HG02623 (cell line): ENCODE measurements around the gene CABYR.
"Not testable (repeated sequence)": the region's sequence is repeated elsewhere in the genome, so short reads cannot be mapped to it uniquely, and the experiment has no call there.

Experiments used
- ATAC-seq: cut with Tn5 transposase; IDR thresholded peaks from one replicate; pipeline ENCODE4 v1.9.1; 2021; ENCODE audit warnings: moderate library complexity; ENCODE audit not compliant: unreplicated experiment

The CABYR gene

DNA sequence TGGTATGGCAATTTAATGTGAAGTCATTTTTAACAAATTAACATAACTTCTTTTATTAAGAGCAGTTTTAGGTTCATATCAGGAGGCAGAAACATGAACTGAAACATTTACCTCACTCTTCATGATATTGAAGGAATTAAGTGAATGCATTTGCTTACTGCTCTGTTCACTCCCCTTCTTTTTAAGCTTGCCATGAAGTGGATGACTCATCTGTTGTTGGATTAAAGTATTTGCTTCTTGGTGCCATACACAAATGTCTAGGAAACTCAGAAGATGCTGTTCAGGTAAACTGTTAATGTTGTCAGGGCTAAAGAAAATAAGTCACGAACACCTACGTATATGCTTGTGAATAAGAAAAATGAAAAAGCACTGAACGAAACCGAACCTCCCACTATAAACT is 10.2 kb upstream of the CABYR start:
- no peak for ATAC-seq

DNA sequence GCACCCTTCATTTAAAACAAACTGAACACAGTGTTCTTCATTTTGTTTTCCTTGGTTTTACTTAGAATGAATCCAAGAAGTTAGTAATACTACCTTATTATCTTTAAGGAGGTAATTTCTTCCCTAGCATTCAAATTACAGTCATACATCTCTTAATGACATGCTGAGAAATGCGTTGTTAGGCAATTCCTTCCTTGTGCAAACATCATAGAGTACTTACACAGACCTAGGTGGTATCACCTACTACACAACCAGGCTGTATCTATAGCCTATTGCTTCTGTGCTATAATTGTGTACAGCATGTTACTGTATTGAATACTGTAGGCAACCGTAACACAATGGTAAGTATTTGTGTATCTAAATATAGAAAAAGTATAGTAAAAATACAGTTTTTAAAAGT is 8.4 kb upstream of the CABYR start:
- no peak for ATAC-seq

DNA sequence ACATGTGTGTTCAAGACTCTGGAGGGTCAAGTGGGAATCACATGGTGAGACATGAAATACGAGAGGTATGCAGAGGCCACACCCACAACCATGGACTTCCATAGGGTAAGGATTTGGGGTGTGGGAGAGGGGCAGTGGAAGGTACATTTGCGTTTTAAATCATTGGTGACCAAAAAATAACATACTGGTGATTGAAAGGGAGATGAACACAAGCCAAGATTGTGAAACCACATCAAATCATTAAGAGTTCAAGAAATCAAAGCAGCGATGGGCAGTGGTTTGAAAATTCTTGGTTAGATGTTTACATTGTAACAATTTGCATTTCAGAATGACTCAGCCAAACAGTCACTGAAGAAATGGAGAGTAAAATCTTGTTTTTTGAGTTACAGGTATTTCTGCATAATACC is 1.9 kb upstream of the CABYR start:
- ATAC-seq, result no peak

DNA sequence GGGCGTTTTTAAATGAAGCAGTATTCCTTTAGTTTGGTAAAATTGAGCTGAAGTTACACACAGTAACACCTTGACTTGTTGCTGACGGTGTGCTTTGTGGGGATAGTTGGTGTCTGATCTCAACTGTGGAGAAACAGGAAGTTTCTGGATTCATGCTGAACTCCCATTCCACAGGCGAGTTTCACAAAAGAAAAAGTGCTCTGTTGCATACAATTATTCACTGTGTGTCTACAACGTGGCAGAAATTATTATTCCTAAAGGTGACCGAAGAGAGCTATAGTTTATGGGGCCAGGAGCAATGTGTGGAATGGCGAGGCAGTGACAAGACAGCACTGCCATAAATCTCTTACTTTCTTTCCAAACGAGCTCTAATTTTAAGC is 463 bp upstream of the CABYR start:
- ATAC-seq, result no peak

DNA sequence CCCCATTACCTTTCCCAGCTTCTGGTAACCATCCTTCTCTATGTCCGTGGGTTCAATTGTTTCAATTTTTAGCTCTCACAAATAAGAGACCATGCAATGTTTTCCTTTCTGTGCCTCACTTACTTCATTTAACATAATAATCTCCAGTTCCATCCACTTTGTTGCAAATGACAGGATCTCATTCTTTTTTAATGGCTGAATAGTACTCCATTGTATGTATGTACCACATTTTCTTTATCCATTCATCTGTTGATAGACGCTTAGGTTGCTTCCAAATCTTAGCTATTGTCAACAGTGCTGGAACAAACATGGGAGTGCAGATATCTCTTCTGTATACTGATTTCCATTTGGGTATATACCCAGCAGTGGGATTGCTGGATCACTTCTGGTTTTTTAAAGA is 1.8 kb downstream of the CABYR start:
- ATAC-seq, result no peak

DNA sequence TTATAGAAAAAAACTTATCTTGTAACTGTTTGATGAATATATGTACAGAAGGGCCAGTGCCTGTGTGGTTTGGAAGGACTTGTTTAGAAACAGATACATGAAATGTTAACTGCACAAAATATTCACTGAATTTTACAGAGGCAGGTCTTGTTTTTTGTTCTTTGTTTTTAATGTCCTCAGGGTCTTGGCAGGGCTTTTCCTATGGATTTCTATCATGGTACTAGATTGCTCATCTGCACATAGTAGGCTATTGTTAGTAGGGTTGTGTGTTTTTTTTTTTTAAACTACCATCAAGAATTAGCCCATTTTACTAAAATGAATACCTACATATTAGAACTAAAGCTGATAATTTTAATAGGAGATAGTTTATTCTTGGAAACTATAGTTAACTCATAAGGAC is 3.5 kb downstream of the CABYR start:
- no peak for ATAC-seq

DNA sequence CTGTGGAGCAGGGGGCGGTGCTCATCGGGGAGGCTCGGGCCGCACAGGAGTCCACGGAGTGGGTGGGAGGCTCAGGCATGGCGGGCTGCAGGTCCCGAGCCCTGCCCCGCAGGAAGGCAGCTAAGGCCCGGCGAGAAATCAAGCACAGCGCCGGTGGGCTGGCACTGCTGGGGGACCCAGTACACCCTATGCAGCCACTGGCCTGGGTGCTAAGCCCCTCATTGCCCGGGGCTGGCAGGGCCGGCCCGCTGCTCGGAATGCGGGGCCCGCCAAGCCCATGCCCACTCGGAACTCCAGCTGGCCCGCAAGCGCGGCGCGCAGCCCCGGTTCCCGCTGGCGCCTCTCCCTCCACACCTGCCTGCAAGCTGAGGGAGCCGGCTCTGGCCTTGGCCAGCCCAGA is 10.7 kb downstream of the CABYR start:
- ATAC-seq, result not testable (repeated sequence)

DNA sequence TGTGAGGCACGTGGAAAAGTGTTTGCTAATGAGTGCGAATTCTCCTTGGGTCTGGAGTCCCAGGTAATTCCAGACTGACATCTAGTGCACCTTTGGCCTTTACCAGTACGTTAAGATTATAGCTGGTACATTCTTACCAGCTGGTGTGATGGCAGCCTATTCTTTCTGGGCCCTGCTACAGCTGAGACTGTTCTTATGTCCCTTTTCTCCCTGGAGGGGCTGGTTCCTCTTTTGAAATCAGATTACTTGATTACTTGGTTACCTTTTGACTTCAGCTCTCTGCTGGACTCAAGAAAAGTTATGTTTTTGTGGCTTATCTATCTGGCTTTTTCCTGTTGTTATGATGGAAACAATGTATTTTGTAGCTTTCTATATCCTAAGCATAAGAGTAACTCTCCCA is 14.5 kb downstream of the CABYR start:
- no peak for ATAC-seq

DNA sequence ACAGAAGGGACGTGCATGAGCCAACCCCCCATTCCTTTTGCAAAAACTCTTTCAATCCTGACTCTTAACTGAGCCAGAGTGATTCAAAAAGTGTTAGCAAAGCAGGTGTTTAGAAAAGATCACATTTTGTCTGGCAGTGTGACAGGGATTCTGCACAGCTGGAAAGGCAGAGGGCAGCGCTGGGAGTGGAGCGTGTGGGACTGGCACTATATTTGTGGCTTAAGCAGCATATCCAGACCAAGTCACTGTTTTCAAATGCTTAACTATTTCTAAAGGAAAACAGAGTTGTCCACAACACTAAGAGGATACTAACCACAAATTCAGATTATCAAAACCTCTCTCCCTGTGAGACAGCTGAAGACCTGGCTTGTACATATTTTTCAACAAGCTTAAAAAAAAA is 19.0 kb downstream of the CABYR start:
- ATAC-seq, result no peak

DNA sequence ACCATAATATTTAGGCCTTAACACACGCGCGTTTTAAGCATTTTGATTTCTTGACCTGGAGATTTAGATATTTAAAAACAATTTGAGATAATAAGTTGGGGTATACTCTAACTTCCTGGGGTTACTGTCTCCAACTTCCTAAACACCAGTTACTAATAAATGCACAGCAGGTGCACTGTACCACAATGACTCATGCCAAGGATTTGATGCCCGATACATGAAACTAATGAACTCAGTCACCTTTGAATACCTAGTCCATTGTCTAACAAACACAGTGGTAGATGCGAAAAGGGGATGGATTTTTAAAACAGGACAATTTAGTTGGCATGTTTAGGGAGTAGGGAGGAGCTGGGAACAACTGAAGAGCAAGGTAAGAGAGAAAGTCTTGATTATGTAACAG is 21.2 kb downstream of the CABYR start:
- no peak for ATAC-seq

DNA sequence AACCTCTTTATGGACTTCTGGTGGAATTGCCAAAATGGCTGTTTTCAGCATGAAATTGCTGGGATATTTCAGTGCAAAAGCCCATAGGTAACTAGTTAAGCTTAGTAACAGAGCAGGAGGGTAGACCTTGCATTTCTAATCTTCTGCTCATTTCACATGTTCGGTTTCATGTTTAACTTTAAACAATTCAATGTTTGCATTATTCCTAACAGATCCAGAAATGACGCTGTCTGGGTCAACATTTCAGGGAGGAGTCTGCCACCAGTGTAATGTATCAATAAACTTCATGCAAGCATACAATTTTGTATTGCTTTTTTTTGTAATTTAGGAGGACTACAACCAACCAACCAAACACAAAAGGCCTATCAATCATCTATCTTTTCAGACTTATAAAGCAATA is 22.4 kb downstream of the CABYR start:
- ATAC-seq, result no peak

DNA sequence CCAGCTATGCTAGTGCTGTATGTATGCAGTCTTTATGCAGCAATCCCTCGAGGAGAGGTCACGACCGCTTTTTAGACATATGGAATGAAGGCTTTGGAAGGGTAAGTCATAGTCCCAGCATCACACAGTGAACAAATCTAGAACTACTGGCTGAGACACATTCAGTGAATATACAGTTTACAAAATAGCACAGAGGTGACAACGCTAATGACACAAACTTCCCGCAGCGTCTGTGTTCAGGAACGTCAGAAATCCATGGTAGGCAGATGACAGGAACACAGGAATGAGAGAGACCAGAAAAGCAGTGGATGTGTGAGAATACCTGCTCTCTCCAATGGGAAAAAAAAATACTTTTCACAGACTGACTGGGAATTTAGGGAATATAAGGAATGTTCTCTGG is 29.6 kb downstream of the CABYR start:
- ATAC-seq, result no peak

DNA sequence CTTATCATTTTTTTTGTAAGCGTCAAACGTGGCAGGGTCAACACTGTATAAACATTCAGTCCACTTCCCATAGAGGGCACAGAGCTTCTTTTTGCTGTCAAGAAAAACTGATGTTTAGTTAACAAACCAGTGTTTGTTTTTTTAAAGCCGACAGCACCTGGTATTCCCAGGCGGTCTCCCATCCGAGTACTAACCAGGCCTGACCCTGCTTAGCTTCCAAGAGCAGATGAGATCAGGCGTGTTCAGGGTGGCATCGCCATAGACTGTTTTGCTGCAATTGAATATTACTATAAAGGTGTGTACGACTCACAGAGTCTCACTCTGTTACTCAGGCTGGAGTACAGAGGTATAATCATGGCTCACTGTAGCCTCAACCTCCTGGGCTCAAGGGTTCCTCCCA is 31.5 kb downstream of the CABYR start:
- no peak for ATAC-seq

DNA sequence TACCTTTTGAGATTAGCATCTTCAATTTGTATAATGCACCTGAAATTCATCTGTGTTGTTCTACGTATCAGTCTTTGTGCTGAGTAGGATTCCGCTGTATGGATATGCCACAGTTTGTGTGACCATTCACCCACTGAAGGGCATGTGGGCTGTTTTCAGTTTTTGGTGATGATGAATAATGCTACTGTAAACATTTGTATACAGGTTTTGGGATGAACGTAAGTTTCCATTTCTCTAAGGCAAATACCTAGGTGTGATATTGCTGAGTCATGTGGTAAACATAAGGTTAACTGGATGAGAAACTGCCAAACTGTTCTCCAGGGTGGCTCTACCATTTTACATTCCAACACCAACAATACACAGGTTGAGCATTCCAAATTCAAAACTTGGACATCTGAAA is 35.1 kb downstream of the CABYR start:
- ATAC-seq, result no peak

DNA sequence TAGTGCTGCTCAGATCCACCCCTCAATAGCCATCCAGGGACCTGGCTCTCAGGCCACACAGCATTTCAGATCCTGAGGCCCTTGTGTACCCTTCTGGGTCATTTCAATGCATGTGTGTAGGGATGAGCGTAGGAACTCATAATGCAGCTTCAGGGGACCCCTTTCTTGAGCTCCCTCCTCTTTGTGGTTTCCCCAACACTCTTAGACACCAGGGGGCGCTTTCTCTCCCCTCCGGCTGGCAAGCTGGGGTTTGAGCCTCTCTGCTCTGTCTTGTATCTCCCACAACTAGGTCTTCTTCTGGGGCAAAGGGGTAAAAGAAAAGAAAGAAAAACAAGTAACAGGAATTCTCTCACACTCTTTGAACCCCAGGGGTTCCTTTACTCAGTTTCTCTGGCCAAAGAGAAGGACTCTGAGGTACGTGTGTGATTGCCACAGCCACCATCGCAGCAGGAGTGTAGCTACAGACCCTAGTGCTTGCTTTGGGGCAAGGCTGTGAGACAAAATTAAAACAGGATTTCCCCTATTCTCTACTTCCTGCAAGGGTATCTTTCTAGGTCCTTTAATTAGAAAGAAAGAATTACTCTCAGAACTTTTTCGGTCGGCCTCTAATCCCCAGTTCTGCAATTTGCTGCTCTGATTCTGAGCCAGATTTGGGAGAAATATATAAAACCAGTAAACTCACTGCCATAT is 38.0 kb downstream of the CABYR start:
- peak; percentile 74 for ATAC-seq

DNA sequence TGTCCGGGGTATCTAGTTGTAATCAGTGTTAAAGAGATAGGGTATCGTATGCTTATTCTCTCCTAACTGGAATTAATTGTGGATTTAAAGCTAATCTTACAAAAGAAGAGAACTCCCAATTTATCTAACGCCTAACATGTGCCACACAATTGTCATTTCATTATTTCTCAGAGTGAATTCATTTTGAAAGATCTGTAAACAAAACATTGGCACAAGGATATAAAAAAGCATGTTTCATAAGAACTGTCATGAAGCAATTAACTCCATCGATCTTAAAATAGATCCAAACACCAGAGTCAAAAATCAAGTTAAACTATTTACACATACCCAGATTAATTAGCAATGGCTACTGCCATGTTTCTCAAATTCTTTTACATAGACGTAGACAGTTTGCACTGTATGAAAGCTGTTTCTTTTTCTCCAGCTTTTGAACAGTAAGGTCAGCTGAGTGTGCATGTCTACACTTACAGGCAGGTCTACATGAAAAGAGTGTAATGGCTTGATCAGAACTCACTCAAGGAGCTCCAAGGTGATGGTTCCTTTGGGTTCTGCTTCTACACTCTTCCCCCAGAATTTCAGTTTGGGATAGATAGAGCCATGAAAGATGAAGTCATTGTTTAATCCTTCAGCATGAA is 38.8 kb downstream of the CABYR start:
- no peak for ATAC-seq

DNA sequence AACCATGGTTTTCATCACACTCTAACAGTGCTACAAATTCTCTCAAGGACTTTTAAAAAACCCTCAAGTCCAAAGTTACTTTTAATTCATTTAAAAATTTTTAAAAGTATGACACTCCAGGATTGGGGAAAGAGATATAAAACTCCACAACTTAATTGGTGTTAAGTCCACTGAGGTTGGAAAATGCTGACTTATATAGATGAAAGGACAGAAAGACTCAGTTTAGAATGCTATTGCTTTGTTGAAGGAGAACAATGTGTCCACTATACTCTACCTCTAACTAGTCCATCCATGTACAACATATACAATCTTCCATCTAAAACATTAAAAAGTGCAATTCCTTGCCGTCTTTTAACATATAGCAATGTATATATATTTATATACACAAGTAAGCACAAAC is 41.2 kb downstream of the CABYR start:
- no peak for ATAC-seq

DNA sequence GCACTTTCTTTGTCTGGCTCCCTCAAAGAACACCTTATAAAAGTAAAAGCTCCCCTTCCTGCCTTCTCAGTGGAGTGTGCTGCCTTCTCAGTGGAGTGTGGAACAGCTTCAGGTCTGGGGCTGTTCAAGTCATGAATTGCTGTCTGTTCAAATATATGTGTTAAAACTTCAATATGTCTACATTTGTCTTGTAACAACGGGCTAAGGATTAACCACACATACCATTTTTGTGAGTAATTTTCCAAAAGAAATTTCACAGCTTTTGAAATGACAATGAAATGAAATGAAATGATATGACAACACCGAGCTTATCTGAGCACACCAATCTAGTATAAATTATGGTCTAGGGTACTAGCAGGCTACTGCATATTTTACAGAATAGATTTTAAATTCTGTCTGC is 42.9 kb downstream of the CABYR start:
- no peak for ATAC-seq

DNA sequence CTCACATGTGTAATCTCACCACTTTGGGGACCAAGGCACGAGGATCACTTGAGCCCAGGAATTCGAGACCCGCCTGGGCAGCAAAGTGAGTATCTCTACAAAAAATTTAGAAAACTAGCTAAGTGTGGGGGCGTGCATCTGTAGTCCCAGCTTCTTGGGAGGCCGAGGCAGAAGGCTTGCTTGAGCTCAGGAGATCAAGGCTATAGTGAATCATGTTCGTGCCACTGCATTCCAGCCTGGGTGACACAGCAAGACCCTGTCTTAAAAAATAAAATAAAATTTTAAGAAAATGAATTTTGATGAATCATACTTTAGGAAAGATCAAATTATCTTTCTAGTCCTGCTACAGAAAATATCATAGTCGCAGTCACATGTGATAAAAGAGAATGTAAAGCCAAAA is 46.9 kb downstream of the CABYR start:
- no peak for ATAC-seq

DNA sequence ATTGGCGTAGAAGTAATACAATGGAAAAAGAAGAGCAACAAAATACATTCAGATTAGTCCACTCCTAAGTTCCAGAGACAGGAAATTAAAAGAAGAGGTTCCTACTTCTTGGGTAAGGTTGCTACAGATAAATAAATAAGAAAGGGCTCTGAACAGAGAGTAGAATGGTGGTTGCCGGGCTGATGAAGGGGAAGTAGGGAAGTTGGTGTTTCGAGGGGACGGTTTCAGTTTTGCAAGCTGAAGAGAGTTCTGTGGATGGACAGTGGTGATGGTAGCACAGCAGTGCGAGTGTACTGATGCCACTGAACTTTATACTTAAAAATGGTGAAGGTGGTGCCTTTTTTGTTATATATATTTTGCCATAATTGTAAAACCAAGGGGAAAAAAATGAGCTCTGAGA is 48.2 kb downstream of the CABYR start:
- ATAC-seq, result no peak

DNA sequence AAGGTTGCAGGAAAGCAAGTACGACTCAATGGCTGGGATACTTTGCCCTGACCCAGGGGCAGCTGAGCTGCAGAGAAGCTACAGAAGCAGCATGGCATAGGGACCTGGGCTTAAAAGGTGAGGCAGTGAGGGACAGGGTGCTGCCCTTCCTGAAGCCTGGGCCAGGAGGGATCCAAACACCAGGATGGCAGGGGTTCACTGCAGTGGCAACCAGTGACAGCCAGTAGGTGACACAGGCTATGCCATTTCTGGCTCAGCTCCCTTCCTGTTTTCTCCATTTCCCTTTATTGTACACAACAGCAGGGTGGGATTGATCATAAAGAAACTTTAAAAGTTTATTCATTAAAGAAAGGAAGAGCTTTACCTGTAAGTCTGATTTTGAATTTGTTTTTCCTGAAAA is 48.8 kb downstream of the CABYR start:
- no peak for ATAC-seq

DNA sequence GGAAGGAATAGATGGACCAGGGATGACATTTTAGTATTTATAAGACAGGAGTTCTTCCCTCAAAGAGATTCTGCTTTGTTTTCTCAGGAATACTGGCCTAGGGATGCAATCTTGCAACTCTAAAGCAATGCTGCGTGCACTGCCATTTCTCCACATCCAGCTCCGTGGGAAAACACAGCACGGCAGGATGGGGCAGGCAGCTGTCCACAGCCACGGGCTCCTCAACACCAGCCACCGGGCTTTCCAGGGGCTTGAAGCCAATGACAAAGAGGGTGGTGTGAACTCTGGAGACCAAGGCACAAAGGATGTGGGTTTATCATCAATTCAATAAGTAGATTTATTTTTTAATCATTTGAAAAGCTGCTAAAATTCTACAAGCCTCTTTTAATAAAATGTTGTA is 49.3 kb downstream of the CABYR start:
- ATAC-seq, result no peak

DNA sequence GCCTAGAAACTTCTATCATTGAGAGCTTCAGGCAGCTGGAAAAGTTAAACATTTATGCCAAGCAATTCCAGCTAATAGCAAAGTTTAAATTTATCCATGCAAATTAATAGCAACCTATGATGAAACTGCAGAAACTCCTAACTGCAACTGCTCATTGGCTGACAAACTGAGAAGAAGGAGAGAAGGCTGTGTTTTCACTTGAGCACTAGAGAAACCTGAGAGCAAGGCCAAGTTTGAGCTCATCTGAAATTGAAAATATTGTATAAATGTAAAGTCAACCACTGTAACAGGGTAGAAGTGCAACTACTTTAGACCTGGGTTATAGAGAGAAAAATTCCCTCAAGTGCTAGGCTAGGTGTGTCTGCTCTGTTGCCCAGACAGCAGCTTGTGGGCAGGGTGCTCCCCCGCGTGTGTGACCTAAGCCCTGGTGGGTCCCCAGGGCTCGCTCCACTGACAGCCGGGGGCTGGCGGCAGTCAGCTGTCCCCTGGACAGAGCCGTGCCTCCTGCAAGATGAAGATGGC is 50.2 kb downstream of the CABYR start:
- peak; percentile 74 for ATAC-seq
